ENCODE data around the gene PDE6C. TPM values are rescaled to one million over a fixed set of nuclear protein-coding genes. Genes with fewer than 3 reads are reported as not detected.

The PDE6C gene
- total RNA-seq, 6 experiments from 2014 or later: not detected

- WGBS (ENCODE audit: insufficient coverage, low coverage, low lambda C conversion rate, missing lambda C conversion rate): 49% methylated on average over 5 of the region's 5 CpGs
- peaks cover 0 to 75% (median 35%) of the 10 kb centered on the region in 4 donors for H3K36me3 ChIP-seq
- intact Hi-C loops (cut with DNase I): loop anchor here in 1 of 2 donors (10.0 kb wide), 1 partner anchor 77 kb away; no protein-coding TSS in a partner anchor
- H3K27ac ChIP-seq: peak overlapping the region in 1 of 3 donors; percentile 91
- DNase-seq: no peak
- peak overlapping the region; percentile 56 to 94 (median 78) for H3K4me3 ChIP-seq
- H3K27me3 ChIP-seq: no peaks in the 10 kb centered on the region
- H3K4me1 ChIP-seq: peaks cover 0 to 5% (median 0%) of the 10 kb centered on the region in 4 donors
- TF ChIP-seq, protein P1, sequence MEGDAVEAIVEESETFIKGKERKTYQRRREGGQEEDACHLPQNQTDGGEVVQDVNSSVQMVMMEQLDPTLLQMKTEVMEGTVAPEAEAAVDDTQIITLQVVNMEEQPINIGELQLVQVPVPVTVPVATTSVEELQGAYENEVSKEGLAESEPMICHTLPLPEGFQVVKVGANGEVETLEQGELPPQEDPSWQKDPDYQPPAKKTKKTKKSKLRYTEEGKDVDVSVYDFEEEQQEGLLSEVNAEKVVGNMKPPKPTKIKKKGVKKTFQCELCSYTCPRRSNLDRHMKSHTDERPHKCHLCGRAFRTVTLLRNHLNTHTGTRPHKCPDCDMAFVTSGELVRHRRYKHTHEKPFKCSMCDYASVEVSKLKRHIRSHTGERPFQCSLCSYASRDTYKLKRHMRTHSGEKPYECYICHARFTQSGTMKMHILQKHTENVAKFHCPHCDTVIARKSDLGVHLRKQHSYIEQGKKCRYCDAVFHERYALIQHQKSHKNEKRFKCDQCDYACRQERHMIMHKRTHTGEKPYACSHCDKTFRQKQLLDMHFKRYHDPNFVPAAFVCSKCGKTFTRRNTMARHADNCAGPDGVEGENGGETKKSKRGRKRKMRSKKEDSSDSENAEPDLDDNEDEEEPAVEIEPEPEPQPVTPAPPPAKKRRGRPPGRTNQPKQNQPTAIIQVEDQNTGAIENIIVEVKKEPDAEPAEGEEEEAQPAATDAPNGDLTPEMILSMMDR (IDR thresholded peaks at IDR 0.05): no peak
- TF ChIP-seq POLR2A (IDR thresholded peaks at IDR 0.05): no peak
- ATAC-seq: no peak
- H3K9me3 ChIP-seq: no peaks in the 10 kb centered on the region
These were observed 14.2 kb upstream of the PDE6C start for GRCh38 chr10:93598157-93598556.

DNA sequence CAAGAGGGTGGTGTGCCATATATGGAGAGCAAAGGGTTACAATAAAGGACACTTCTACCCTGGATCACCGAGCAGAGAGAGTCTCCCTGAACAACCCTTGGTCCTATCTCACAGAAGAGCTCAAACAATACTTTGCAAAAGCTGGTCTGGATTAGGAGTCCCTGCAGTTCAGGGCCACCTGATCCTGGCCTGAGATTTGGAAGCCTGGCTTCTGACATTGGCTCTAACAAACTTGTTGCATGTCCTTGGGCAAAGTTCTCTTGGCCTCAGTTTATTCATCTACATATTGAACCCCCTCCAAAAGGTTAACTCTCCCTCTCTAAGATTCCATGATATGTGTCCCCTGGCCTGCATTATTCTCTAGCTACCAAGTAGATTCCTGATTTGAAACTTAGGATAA, 13.0 kb upstream of the PDE6C start:
- H3K27me3 ChIP-seq: no peaks in the 10 kb centered on the region
- WGBS (ENCODE audit: insufficient coverage, low coverage, low lambda C conversion rate, missing lambda C conversion rate): 8% methylated on average over 1 of the region's 1 CpG

GRCh38 chr10:93599778-93600177, 12.6 kb upstream of the PDE6C start:
- 33% methylated on average over 2 of the region's 4 CpGs for WGBS (ENCODE audit: insufficient coverage, low coverage, low lambda C conversion rate, missing lambda C conversion rate)
- H3K9me3 ChIP-seq: no peaks in the 10 kb centered on the region
- H3K36me3 ChIP-seq: peaks cover 0 to 59% (median 29%) of the 10 kb centered on the region in 4 donors
- intact Hi-C loops (cut with DNase I): loop anchor here in 1 of 2 donors (10.0 kb wide), 1 partner anchor 75 kb away; no protein-coding TSS in a partner anchor
- no peak for TF ChIP-seq POLR2A (IDR thresholded peaks at IDR 0.05)
- TF ChIP-seq, protein P1 (IDR thresholded peaks at IDR 0.05): no peak
- H3K27ac ChIP-seq: peak overlapping the region; percentile 51 to 91 (median 86)
- DNase-seq: no peak
- ATAC-seq: no peak
- no peaks in the 10 kb centered on the region for H3K27me3 ChIP-seq
- peaks cover 0 to 12% (median 4%) of the 10 kb centered on the region in 4 donors for H3K4me1 ChIP-seq
- H3K4me3 ChIP-seq: peak overlapping the region; percentile 56 to 94 (median 78)

More for the DNA sequence above, 13.0 kb upstream of the PDE6C start:
- Histone ChIP-seq H3K36me3 (peaks cover 0 to 63% (median 29%) of the 10 kb centered on the region in 4 donors), H3K27ac (peak overlapping the region; percentile 51 to 91 (median 86)), H3K4me1 (peaks cover 0 to 12% (median 4%) of the 10 kb centered on the region in 4 donors), H3K4me3 (peak overlapping the region; percentile 56 to 94 (median 78)), H3K9me3 (no peaks in the 10 kb centered on the region)
- ATAC-seq: peak in 3 of 4 donors; percentile 1
- intact Hi-C loops (cut with DNase I): loop anchor here in 1 of 2 donors (10.0 kb wide), 1 partner anchor 75 kb away; no protein-coding TSS in a partner anchor
- peak in 1 of 3 donors; percentile 65 for DNase-seq
- TF ChIP-seq, protein P1 (IDR thresholded peaks at IDR 0.05): no peak
- TF ChIP-seq POLR2A (IDR thresholded peaks at IDR 0.05): no peak

DNA sequence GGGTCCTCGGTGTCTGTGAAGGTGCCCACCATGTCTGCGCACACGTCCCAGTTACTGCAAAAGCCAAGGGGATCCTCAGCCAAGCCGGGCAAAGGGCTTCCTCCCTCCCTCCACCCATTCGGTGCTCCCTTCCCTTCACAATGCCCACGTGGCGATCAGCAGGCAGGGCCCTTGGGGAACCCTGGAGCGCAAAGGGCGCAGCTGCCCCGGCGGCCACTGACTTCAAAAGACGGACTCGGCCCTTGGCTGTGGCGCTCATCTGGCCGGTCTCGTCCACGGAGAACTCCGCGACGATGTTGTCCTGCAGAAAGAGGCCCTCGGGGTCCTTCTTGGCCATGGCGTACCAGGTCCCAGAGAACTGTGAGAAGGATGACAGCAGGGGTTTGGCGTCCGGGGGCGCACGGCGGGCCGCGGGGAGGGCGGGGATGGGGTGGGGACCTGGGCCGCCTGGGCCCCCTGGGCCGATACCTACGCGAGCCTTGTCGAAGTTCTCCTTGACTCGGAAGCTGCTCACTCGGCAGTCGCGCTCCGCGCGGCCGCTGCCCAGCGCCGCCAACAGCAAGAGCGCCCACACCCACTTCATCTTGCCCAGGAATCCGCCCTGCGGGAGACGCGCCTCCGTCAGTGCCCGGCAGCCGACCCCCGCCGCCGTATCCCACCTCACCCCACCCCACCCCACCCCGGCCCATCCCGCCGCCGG, 11.7 kb upstream of the PDE6C start:
- H3K27me3 ChIP-seq: no peaks in the 10 kb centered on the region

More for the DNA sequence above, 11.7 kb upstream of the PDE6C start:
- peak overlapping the region; percentile 51 to 91 (median 86) for H3K27ac ChIP-seq
- H3K4me3 ChIP-seq: peak overlapping the region; percentile 56 to 94 (median 78)
- peaks cover 0 to 12% (median 4%) of the 10 kb centered on the region in 4 donors for H3K4me1 ChIP-seq
- H3K9me3 ChIP-seq: no peaks in the 10 kb centered on the region
- WGBS (ENCODE audit: insufficient coverage, low coverage, low lambda C conversion rate, missing lambda C conversion rate): 8% methylated on average over 20 of the region's 60 CpGs
- ATAC-seq: peak; percentile 1 to 16 (median 9)
- TF ChIP-seq, protein P1 (IDR thresholded peaks at IDR 0.05): no peak
- no peak for TF ChIP-seq POLR2A (IDR thresholded peaks at IDR 0.05)
- intact Hi-C loops (cut with DNase I): no loop called here
- H3K36me3 ChIP-seq: peaks cover 0 to 50% (median 25%) of the 10 kb centered on the region in 4 donors
- peak; percentile 67 to 72 (median 68) for DNase-seq
